HepG2 (cell line): ENCODE data around the gene ELP5. TPM values are rescaled to one million over a fixed set of nuclear protein-coding genes. Genes with fewer than 3 reads are reported as not detected.

Experiments used
- ATAD3A ChIP-seq: sonication (generic); formaldehyde crosslinking; IDR thresholded peaks from 2 replicates; pipeline ENCODE4 v1.4.0; 2020; ENCODE audit warnings: missing genetic modification reagents
- CCAR2 ChIP-seq: fragments of 200-400 bp; formaldehyde crosslinking; optimal IDR thresholded peaks from 2 replicates; pipeline ENCODE3; 2018; ENCODE audit warnings: low read depth, mild to moderate bottlenecking, low read length, moderate library complexity
- CTCF ChIP-seq: sonication (generic); formaldehyde crosslinking; IDR thresholded peaks from 2 replicates; pipeline ENCODE4 v1.5.0; 2020; ENCODE audit warnings: mild to moderate bottlenecking, missing genetic modification reagents, moderate library complexity
- ELF3 ChIP-seq: IDR thresholded peaks from 2 replicates; pipeline ENCODE4 v1.6.1; 2016; ENCODE audit warnings: missing genetic modification reagents, missing compliant biosample characterization
- GZF1 ChIP-seq: sonication (generic); formaldehyde crosslinking; IDR thresholded peaks from 2 replicates; pipeline ENCODE4 v1.5.1; 2020; ENCODE audit warnings: mild to moderate bottlenecking, missing genetic modification reagents
- IKZF1 ChIP-seq: fragments of 450-650 bp; IDR thresholded peaks from 2 replicates; pipeline ENCODE4 v1.7.1; 2016
- KDM6A ChIP-seq: IDR thresholded peaks from 2 replicates; pipeline ENCODE4 v1.6.1; 2016; ENCODE audit warnings: low read depth
- PAF1 ChIP-seq: IDR thresholded peaks from 2 replicates; pipeline ENCODE4 v1.6.1; 2016; ENCODE audit warnings: missing genetic modification reagents, missing compliant biosample characterization
- SMAD1 ChIP-seq: sonication (generic); formaldehyde crosslinking; IDR thresholded peaks from 2 replicates; pipeline ENCODE4 v1.4.0; 2020; ENCODE audit warnings: missing genetic modification reagents, low read depth, mild to moderate bottlenecking, borderline replicate concordance
- TCF12 ChIP-seq, 2 experiments: fragments of 450-650 bp in 1 of 2; sonication (generic) in 1 of 2; formaldehyde crosslinking in 1 of 2; IDR thresholded peaks; 2 replicates each; pipeline versions ENCODE4 v1.6.1 to v1.8.0; 2017 to 2022; ENCODE audit warnings: antibody characterized with exemption in 1 of 2, mild to moderate bottlenecking in 1 of 2, missing genetic modification reagents in 1 of 2, moderate library complexity in 1 of 2
- ZBTB4 ChIP-seq: sonication (generic); formaldehyde crosslinking; IDR thresholded peaks from 2 replicates; pipeline ENCODE4 v1.4.0; 2020; ENCODE audit warnings: missing genetic modification reagents, mild to moderate bottlenecking, borderline replicate concordance
- ZNF207 ChIP-seq: fragments of 450-650 bp; IDR thresholded peaks from 2 replicates; pipeline ENCODE4 v1.6.1; 2016; ENCODE audit warnings: antibody characterized with exemption, borderline replicate concordance
- ZNF616 ChIP-seq: sonication (generic); formaldehyde crosslinking; IDR thresholded peaks from 2 replicates; pipeline ENCODE4 v1.5.0; 2020; ENCODE audit warnings: low read depth, mild to moderate bottlenecking, missing genetic modification reagents
- ZNF720 ChIP-seq: sonication (generic); formaldehyde crosslinking; IDR thresholded peaks from 2 replicates; pipeline ENCODE4 v1.4.0; 2020; ENCODE audit warnings: missing genetic modification reagents
- polyA plus RNA-seq, 8 experiments: library from polyadenylated mRNA; depleted of rRNA in 3 of 8; stranded (reverse) in 7 of 8; unstranded in 1 of 8; fragments of >200 nt; fragmentation: Illumina TruSeq in 4 of 8; extraction: Trizol in 4 of 8; gene quantifications; 2 replicates each; pipeline versions ENCODE4 v1.2.1 to v1.2.3, GENCODE V29; 2011 to 2016; ENCODE audit warnings: low read depth in 4 of 8, missing spikeins in 1 of 8, mixed read lengths in 1 of 8; ENCODE audit not compliant: insufficient read depth in 1 of 8
- total RNA-seq, 5 experiments: library from RNA; depleted of rRNA; stranded (reverse); fragments of >200 nt; fragmentation: Illumina TruSeq; extraction: Trizol; gene quantifications; 2 replicates each; pipeline ENCODE4 v1.2.3, GENCODE V29; 2016; ENCODE audit warnings: low read depth in 1 of 5
- TF ChIP-seq, protein P1 (sequence below): sonication (generic); formaldehyde crosslinking; IDR thresholded peaks from 2 replicates; pipeline ENCODE4 v1.4.0; 2020; ENCODE audit warnings: missing genetic modification reagents
- TF ChIP-seq, protein P2 (sequence below): sonication (generic); formaldehyde crosslinking; IDR thresholded peaks from 2 replicates; pipeline ENCODE4 v1.5.0; 2020; ENCODE audit warnings: missing genetic modification reagents
- TF ChIP-seq, protein P3 (sequence below): sonication (generic); formaldehyde crosslinking; IDR thresholded peaks from 2 replicates; pipeline ENCODE4 v1.4.0; 2020; ENCODE audit warnings: missing genetic modification reagents

ELP5 gene
- total and polyA plus RNA-seq, 2 of the 13 experiments (the other 11 are each of a cell fraction or from before 2014, with no cell fraction given) = 67.6 to 69.8 TPM

GRCh38 chr17:7281953-7282751, 30.1 kb downstream of the ELP5 start (continued):
- no peak for TF ChIP-seq ZNF720 (CRISPR knock-in tag)
- TF ChIP-seq ATAD3A (CRISPR knock-in tag) = no peak
- TF ChIP-seq KDM6A (CRISPR knock-in tag) = no peak
- TF ChIP-seq ZBTB4 (CRISPR knock-in tag) = no peak
- TF ChIP-seq ZNF207 = no peak
- no peak for TF ChIP-seq SMAD1
- no peak for TF ChIP-seq TCF12 (IDR thresholded peaks at IDR 0.05)
- no peak for TF ChIP-seq TCF12 (CRISPR knock-in tag; IDR thresholded peaks at IDR 0.05)
- TF ChIP-seq PAF1 = no peak
- no peak for TF ChIP-seq GZF1
- TF ChIP-seq, protein P1, sequence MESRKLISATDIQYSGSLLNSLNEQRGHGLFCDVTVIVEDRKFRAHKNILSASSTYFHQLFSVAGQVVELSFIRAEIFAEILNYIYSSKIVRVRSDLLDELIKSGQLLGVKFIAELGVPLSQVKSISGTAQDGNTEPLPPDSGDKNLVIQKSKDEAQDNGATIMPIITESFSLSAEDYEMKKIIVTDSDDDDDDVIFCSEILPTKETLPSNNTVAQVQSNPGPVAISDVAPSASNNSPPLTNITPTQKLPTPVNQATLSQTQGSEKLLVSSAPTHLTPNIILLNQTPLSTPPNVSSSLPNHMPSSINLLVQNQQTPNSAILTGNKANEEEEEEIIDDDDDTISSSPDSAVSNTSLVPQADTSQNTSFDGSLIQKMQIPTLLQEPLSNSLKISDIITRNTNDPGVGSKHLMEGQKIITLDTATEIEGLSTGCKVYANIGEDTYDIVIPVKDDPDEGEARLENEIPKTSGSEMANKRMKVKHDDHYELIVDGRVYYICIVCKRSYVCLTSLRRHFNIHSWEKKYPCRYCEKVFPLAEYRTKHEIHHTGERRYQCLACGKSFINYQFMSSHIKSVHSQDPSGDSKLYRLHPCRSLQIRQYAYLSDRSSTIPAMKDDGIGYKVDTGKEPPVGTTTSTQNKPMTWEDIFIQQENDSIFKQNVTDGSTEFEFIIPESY (CRISPR knock-in tag) = no peak
- TF ChIP-seq CTCF (CRISPR knock-in tag) = 0 out of 2 replicates have a peak, but pooled peaks have one; percentile 3
- TF ChIP-seq CCAR2 = no peak
- TF ChIP-seq IKZF1 = no peak
- TF ChIP-seq ELF3 (CRISPR knock-in tag) = no peak
- TF ChIP-seq ZNF616 = no peak
- TF ChIP-seq, protein P2, sequence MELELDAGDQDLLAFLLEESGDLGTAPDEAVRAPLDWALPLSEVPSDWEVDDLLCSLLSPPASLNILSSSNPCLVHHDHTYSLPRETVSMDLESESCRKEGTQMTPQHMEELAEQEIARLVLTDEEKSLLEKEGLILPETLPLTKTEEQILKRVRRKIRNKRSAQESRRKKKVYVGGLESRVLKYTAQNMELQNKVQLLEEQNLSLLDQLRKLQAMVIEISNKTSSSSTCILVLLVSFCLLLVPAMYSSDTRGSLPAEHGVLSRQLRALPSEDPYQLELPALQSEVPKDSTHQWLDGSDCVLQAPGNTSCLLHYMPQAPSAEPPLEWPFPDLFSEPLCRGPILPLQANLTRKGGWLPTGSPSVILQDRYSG = no peak
- TF ChIP-seq, protein P3, sequence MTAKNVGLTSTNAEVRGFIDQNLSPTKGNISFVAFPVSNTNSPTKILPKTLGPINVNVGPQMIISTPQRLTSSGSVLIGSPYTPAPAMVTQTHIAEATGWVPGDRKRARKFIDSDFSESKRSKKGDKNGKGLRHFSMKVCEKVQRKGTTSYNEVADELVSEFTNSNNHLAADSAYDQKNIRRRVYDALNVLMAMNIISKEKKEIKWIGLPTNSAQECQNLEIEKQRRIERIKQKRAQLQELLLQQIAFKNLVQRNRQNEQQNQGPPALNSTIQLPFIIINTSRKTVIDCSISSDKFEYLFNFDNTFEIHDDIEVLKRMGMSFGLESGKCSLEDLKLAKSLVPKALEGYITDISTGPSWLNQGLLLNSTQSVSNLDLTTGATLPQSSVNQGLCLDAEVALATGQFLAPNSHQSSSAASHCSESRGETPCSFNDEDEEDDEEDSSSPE (CRISPR knock-in tag) = 0 out of 2 replicates have a peak, but pooled peaks have one; percentile 17
